ACC112 (cell line): ENCODE results near the gene EIF4EBP2.

ENCODE experiments used
- H2AFZ ChIP-seq: fragments of 200-600 bp; sonication (generic); one replicate; pipeline ENCODE4 v1.6.0; 2017; ENCODE audit warnings: antibody characterized with exemption, low read length; ENCODE audit not compliant: unreplicated experiment
- H3K27ac ChIP-seq: fragments of 200-600 bp; sonication (generic); 2 replicates; pipeline ENCODE4 v1.5.1; 2014; ENCODE audit warnings: low read depth, mild to moderate bottlenecking, antibody characterized with exemption, low read length, moderate library complexity
- H3K27me3 ChIP-seq: fragments of 200-600 bp; sonication (generic); 2 replicates; pipeline ENCODE4 v1.6.1; 2014; ENCODE audit warnings: mild to moderate bottlenecking, antibody characterized with exemption, low read length, moderate library complexity, mixed read lengths; ENCODE audit not compliant: insufficient read depth
- H3K36me3 ChIP-seq: fragments of 200-600 bp; sonication (generic); 2 replicates; pipeline ENCODE4 v1.6.1; 2016; ENCODE audit warnings: mild to moderate bottlenecking, antibody characterized with exemption, low read length, moderate library complexity, mixed read lengths; ENCODE audit not compliant: insufficient read depth
- H3K4me1 ChIP-seq: fragments of 200-600 bp; sonication (generic); one replicate; pipeline ENCODE4 v1.6.1; 2016; ENCODE audit warnings: low read length, mixed read lengths; ENCODE audit not compliant: insufficient read depth, unreplicated experiment, control insufficient read depth
- H3K4me3 ChIP-seq: fragments of 200-600 bp; sonication (generic); 2 replicates; pipeline ENCODE4 v1.5.1; 2014; ENCODE audit warnings: mild to moderate bottlenecking, low read depth, low read length
- H3K79me2 ChIP-seq: fragments of 200-600 bp; sonication (generic); one replicate; pipeline ENCODE4 v1.6.0; 2016; ENCODE audit warnings: low read length; ENCODE audit not compliant: control insufficient read depth, unreplicated experiment, insufficient read depth

EIF4EBP2 gene

DNA sequence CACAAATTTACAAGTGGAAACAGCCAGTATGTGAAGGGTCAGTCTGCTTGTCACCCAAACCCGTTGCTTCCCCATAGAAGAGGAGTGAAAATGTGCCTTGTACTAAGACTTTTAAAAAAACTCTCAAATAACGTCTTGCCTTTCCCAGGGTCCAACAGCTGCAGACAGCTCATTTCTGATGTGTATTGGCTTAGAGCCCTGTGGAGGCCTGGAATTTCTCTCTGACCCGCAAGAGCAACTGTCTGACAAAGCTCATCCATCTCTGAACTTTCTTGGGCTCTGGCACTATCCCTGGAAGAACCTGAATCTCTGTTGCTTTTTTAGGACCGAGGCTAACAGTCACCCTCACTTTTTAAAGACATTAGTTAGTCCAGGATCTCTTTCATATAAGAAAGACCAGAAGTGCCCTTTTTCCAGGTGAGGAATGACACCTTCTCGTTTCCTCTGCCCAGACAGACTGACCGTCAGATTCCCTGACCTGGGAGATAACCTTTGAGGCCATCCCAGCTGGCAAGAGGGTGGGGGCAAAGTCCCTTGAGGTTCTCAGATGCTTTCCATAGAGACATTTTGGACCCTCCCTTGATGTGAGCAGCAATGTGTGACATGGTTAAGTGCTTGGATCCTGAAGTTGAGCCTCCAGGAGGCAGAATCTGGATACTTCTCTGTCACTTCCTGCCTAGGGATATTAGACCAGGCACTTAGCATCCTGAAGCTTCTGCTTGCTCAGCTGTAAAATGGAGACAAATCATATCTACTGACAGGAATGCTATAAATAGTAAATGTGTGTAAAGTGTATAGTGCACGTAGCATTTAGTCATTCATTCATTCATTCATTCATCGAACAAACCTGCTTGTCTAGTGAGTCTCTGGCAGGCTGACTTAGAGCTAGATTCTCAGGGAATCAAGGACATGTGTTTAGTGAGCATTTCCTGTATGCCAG lies 42.0 kb downstream of the EIF4EBP2 start:
- H3K4me3 ChIP-seq, result no peak overlapping the region
- H2AFZ ChIP-seq, result no peak overlapping the region
- no peak overlapping the region for H3K27ac ChIP-seq
- H3K27me3 ChIP-seq, result peaks cover 18% of the 10 kb centered on the region
- no peaks in the 10 kb centered on the region for H3K4me1 ChIP-seq
- H3K79me2 ChIP-seq, result no peaks in the 10 kb centered on the region
- H3K36me3 ChIP-seq, result no peaks in the 10 kb centered on the region

DNA sequence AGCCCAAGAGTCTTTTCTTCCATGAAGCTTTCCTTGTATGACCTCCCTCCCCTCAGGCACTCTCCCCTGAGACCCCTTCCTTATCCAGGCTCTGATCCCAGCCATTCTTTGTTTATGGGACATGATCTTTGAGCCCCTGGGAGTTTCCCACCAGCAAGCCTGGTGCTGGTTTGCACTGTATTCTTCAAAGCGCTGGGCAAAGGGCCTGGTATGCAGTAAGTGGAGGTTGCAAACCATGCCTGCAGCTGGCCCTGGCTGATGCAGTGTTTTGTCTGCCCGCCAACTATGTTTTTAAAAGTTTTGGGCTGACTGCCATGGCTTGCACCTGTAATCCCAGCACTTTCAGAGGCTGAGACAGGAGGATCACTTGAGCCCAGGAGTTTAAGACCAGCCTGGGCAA lies 44.3 kb downstream of the EIF4EBP2 start:
- no peak overlapping the region for H3K27ac ChIP-seq
- no peak overlapping the region for H3K4me3 ChIP-seq
- H2AFZ ChIP-seq, result no peak overlapping the region
- no peaks in the 10 kb centered on the region for H3K79me2 ChIP-seq
- no peaks in the 10 kb centered on the region for H3K27me3 ChIP-seq
- no peaks in the 10 kb centered on the region for H3K4me1 ChIP-seq
- no peaks in the 10 kb centered on the region for H3K36me3 ChIP-seq

DNA sequence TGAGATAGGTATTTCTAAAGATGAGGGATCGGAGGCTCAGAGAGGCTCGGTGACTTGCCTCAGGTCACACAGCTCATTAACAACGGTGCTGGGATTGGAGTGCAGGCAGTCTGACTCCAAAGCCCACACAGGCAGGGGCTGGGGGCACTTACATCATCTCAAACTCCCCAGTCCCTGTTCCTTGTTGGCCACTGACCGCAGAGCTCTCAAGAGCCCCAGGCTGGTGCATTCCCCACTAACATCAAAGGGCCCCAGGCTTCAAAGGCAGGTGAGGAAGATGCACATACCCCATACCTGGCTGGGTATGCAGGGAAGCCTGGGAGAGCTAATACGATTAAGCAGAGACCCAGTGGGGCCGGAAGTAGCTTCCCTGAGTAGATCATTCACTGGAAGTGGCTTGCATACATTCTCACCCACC lies 51.3 kb downstream of the EIF4EBP2 start:
- Histone ChIP-seq H3K4me3 (no peak overlapping the region), H3K4me1 (no peaks in the 10 kb centered on the region), H3K79me2 (no peaks in the 10 kb centered on the region), H2AFZ (no peak overlapping the region), H3K36me3 (no peaks in the 10 kb centered on the region), H3K27me3 (no peaks in the 10 kb centered on the region; the same call in 1 of the 2 replicates), H3K27ac (no peak overlapping the region)

DNA sequence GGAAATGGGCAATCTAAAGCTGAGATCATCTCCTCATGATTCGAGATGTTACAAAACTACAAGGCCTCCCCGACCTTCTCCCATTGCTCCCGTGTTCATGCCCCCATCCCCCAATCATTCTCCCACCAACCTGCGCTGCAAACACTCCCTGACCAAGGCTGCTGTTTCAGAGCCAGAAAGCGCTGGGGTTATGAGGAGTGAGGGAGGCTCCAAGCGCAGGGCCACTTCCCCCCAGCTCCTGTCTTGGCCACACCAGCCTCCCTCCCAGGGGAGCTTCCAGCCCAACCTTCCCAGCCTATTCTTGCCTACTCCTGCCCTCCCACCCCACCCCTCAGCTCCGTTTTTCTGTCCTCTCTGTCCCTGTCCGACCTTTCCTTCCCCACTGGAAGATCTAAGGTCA lies 52.2 kb downstream of the EIF4EBP2 start:
- no peaks in the 10 kb centered on the region; the same call in 1 of the 2 replicates for H3K27me3 ChIP-seq
- no peak overlapping the region for H3K4me3 ChIP-seq
- no peak overlapping the region for H3K27ac ChIP-seq
- H3K4me1 ChIP-seq, result no peaks in the 10 kb centered on the region
- H2AFZ ChIP-seq, result no peak overlapping the region
- no peaks in the 10 kb centered on the region for H3K79me2 ChIP-seq
- no peaks in the 10 kb centered on the region for H3K36me3 ChIP-seq

DNA sequence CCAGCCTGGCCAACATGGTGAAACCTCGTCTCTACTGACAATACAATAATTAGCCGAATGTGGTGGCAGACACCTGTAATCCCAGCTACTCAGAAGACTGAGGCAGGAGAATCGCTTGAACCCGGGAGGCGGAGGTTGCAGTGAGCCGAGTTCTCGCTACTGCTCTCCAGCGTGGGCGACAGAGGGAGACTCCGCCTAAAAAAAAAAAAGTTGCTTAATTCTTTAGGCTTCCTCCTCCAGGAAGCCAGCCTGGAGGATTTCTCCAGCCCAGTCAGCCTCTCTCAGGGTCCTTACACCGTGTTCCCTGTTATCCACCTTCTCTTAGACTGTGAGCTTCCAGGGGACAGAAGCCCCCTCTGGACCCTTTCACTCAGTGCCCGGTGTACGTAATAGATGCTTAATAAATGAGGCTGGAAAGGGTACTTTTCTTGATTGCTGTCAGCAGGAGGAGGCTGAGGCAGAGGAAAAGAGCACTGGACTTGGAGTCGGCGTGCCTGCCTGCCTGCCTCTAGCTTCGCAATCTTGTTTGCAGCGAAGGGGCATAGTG lies 53.9 kb downstream of the EIF4EBP2 start:
- H3K36me3 ChIP-seq, result no peaks in the 10 kb centered on the region
- H3K27ac ChIP-seq, result no peak overlapping the region
- H3K27me3 ChIP-seq, result no peaks in the 10 kb centered on the region; the same call in 1 of the 2 replicates
- peaks cover 7% of the 10 kb centered on the region for H3K4me1 ChIP-seq
- peak overlapping the region; percentile 57; the same call in 1 of the 2 replicates for H3K4me3 ChIP-seq
- peak overlapping the region; percentile 1 for H2AFZ ChIP-seq
- H3K79me2 ChIP-seq, result no peaks in the 10 kb centered on the region

DNA sequence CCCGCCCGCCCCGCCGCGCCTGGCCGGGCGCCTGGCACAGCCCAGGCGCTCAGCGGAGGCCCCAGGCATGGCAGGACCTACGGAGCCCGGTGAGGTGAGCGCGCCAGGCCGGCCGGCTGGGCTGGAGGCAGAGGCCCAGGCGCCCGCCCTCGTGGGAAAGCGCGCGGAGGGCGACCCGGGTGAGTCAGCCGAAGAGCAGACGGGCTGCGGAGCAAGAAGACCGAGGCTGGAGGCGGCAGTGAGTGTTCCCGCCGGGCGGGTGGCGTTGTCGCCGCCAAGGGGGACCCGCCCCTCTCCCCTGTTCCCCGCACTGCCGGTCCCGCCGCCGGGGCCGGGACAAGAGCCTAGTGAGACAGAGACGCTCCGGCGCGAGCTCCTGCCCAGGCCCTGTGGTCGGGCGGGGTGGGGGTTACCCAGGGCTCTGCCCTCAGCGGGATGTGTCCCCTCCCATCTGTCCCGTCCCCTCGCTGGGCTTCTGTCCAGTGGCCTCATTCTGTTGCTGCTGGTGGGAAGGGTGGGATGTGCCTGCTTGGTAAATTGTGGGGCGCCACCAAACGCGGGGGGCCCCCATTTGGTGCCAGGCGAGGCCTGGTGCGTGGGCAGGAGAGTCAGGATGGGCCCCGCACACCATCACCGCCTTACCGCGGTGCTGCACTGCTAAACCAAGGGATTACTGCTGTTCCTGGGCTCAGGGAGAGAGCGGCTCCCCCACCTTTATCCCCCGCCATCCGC lies 54.5 kb downstream of the EIF4EBP2 start:
- H3K27me3 ChIP-seq, result no peaks in the 10 kb centered on the region; the same call in 1 of the 2 replicates
- no peak overlapping the region for H3K27ac ChIP-seq
- no peaks in the 10 kb centered on the region for H3K79me2 ChIP-seq
- peak overlapping the region; percentile 1 for H2AFZ ChIP-seq
- H3K36me3 ChIP-seq, result no peaks in the 10 kb centered on the region
- H3K4me1 ChIP-seq, result peaks cover 12% of the 10 kb centered on the region
- peak overlapping the region; percentile 57 for H3K4me3 ChIP-seq

DNA sequence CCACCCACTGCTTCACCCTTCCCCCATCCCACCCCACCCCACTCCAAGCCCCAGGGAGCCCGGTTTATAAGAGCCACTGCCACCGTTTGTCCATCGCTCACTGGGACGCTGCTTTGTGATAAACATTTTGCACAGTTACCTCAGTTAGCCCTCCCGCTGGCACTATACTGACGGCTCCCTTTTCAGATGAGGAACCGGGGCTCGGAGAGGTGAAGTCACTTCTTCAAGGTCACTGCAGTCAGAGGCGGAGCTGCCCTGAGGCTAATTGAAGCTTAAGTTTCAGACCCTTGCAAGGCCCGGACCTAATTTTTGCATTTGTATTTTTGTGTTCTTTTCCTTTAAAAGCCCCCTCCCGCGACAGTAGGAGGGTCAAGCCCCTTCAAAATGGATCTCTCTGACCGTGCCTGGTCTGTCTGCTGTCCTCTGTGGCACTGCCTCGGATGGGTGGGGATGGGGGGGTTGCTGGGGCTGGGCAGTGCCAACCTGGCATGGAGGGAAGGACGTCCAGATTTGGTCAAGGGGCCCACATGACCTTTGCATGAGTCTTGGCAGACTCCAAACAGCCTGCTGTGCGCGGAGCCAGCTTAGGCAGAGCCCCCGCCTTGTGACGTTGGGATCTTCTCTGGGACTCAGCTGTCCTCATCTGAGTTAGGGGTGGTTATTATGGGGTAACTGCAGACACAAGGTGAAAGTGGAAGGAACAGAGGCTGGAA lies 55.3 kb downstream of the EIF4EBP2 start:
- H3K4me3 ChIP-seq, result no peak overlapping the region
- H3K27me3 ChIP-seq, result no peaks in the 10 kb centered on the region; the same call in 1 of the 2 replicates
- H3K4me1 ChIP-seq, result peaks cover 12% of the 10 kb centered on the region
- H2AFZ ChIP-seq, result no peak overlapping the region
- no peaks in the 10 kb centered on the region for H3K36me3 ChIP-seq
- no peaks in the 10 kb centered on the region for H3K79me2 ChIP-seq
- no peak overlapping the region for H3K27ac ChIP-seq

DNA sequence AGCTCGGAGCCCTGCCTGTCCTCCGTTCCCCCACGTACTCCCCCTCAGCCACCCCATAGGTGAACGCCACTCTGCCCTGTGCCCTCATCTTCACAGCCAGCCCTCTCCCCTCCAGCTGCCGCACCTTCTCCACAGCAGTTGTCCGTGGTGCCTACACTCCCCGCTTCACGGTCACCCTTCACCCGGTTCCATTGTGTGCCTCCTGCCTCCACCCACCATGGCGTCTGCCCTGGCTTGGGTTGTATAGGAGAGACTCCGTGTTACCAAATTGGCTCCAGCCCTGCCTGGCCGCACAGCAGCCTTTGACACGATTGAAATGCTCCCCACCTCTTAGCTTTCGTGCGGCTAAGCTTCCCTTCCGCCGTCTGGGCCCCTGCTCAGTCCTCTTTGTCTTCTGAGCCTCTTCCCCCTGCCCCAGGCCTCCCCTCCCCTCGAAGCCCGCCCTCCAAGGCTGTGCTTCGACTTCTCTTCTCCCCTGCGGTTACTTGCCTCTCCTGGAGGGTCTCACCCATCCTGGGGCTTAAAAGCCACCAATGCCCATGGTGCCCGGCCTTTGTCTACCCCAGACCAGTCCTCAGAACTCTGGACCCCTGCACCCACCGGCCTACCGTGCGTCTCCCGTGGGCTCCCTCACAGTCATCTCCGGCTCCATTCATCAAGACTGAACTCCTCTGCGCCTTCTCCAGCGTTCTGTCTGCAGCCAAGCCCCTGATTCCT lies 56.0 kb downstream of the EIF4EBP2 start:
- Histone ChIP-seq H3K27me3 (no peaks in the 10 kb centered on the region; the same call in 1 of the 2 replicates), H2AFZ (no peak overlapping the region), H3K27ac (no peak overlapping the region), H3K79me2 (no peaks in the 10 kb centered on the region), H3K36me3 (no peaks in the 10 kb centered on the region), H3K4me1 (peaks cover 12% of the 10 kb centered on the region), H3K4me3 (no peak overlapping the region)

DNA sequence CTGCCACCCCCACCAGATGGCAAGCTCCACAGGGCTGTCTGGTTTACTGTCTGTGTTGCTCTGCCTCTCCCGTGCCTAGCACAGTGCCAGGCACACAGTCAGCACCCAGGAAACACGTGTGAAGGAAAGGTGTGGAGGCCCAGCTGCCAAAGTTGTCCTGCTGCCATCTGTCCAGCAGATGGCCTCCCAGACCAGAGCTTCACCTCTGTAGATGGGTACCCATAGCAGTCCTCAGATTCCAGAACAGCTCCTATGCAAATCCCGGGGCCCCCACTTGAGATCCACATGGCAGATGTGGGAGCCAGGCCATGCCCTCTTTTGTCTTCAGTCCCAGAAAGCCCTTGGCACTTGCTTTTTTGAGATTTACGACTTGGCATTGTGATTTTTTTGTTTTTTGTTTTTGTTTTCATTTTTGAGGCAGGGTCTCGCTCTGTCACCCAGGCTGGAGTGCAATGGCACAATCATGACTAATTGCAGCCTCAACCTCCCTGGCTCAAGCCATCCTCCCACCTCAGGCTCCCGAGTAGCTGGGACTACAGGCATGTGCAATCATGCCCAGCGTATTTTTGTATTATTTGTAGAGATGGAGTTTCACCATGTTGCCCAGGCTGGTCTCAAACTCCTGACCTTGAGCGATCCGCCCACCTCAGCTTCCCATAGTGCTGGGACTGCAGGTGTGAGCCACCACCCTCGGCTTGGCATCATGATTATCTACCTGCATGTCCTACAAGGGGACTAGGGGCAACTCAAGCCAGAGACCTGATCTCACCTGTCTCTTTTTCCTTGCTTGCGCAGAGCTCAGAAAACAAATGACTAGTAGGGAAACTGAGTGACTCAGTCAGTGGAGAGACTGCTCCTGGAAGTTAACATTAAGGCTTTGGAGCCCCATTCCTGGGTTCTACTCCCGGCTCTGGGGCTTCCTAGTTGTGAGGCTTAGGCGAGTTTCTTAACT lies 57.7 kb downstream of the EIF4EBP2 start:
- no peaks in the 10 kb centered on the region for H3K36me3 ChIP-seq
- no peak overlapping the region for H3K27ac ChIP-seq
- no peaks in the 10 kb centered on the region for H3K79me2 ChIP-seq
- no peak overlapping the region for H3K4me3 ChIP-seq
- peaks cover 12% of the 10 kb centered on the region for H3K4me1 ChIP-seq
- H3K27me3 ChIP-seq, result 0 out of 2 replicates have a peak, but pooled peaks cover 3% of the 10 kb centered on the region
- H2AFZ ChIP-seq, result no peak overlapping the region
